ACC112 (cell line): ENCODE data around the gene RABL3.

Experiments used
- H2AFZ ChIP-seq: fragments of 200-600 bp; sonication (generic); one replicate; pipeline ENCODE4 v1.6.0; 2017; ENCODE audit warnings: antibody characterized with exemption, low read length; ENCODE audit not compliant: unreplicated experiment
- H3K27ac ChIP-seq: fragments of 200-600 bp; sonication (generic); 2 replicates; pipeline ENCODE4 v1.5.1; 2014; ENCODE audit warnings: low read depth, mild to moderate bottlenecking, antibody characterized with exemption, low read length, moderate library complexity
- H3K27me3 ChIP-seq: fragments of 200-600 bp; sonication (generic); 2 replicates; pipeline ENCODE4 v1.6.1; 2014; ENCODE audit warnings: mild to moderate bottlenecking, antibody characterized with exemption, low read length, moderate library complexity, mixed read lengths; ENCODE audit not compliant: insufficient read depth
- H3K36me3 ChIP-seq: fragments of 200-600 bp; sonication (generic); 2 replicates; pipeline ENCODE4 v1.6.1; 2016; ENCODE audit warnings: mild to moderate bottlenecking, antibody characterized with exemption, low read length, moderate library complexity, mixed read lengths; ENCODE audit not compliant: insufficient read depth
- H3K4me1 ChIP-seq: fragments of 200-600 bp; sonication (generic); one replicate; pipeline ENCODE4 v1.6.1; 2016; ENCODE audit warnings: low read length, mixed read lengths; ENCODE audit not compliant: insufficient read depth, unreplicated experiment, control insufficient read depth
- H3K4me3 ChIP-seq: fragments of 200-600 bp; sonication (generic); 2 replicates; pipeline ENCODE4 v1.5.1; 2014; ENCODE audit warnings: mild to moderate bottlenecking, low read depth, low read length
- H3K79me2 ChIP-seq: fragments of 200-600 bp; sonication (generic); one replicate; pipeline ENCODE4 v1.6.0; 2016; ENCODE audit warnings: low read length; ENCODE audit not compliant: control insufficient read depth, unreplicated experiment, insufficient read depth

RABL3 gene

GRCh38 chr3:120713262-120713661 lies 29.1 kb downstream of the RABL3 start:
- H3K4me1 ChIP-seq = no peaks in the 10 kb centered on the region
- no peak overlapping the region for H2AFZ ChIP-seq
- H3K4me3 ChIP-seq = no peak overlapping the region
- H3K36me3 ChIP-seq = peaks cover 5% of the 10 kb centered on the region
- H3K27me3 ChIP-seq = no peaks in the 10 kb centered on the region
- H3K27ac ChIP-seq = no peak overlapping the region
- H3K79me2 ChIP-seq = no peaks in the 10 kb centered on the region

- Histone ChIP-seq H3K79me2 (no peaks in the 10 kb centered on the region), H3K27ac (no peak overlapping the region), H3K36me3 (peaks cover 5% of the 10 kb centered on the region), H3K4me1 (no peaks in the 10 kb centered on the region), H3K27me3 (no peaks in the 10 kb centered on the region), H2AFZ (no peak overlapping the region), H3K4me3 (no peak overlapping the region)
These were observed 31.9 kb downstream of the RABL3 start for GRCh38 chr3:120710369-120710768.

- no peaks in the 10 kb centered on the region for H3K27me3 ChIP-seq
- H3K27ac ChIP-seq = no peak overlapping the region
These were observed 33.9 kb downstream of the RABL3 start for GRCh38 chr3:120708408-120708807.

GRCh38 chr3:120706950-120707349 lies 35.4 kb downstream of the RABL3 start:
- Histone ChIP-seq H3K27ac (no peak overlapping the region), H3K27me3 (no peaks in the 10 kb centered on the region), H2AFZ (no peak overlapping the region), H3K4me3 (no peak overlapping the region), H3K79me2 (no peaks in the 10 kb centered on the region), H3K36me3 (peaks cover 22% of the 10 kb centered on the region), H3K4me1 (no peaks in the 10 kb centered on the region)

More at GRCh38 chr3:120708408-120708807, 33.9 kb downstream of the RABL3 start:
- Histone ChIP-seq H3K79me2 (no peaks in the 10 kb centered on the region), H2AFZ (no peak overlapping the region), H3K4me3 (no peak overlapping the region), H3K36me3 (peaks cover 15% of the 10 kb centered on the region), H3K4me1 (no peaks in the 10 kb centered on the region)

GRCh38 chr3:120705884-120706582 lies 36.3 kb downstream of the RABL3 start:
- Histone ChIP-seq H3K27me3 (no peaks in the 10 kb centered on the region), H2AFZ (no peak overlapping the region), H3K79me2 (no peaks in the 10 kb centered on the region), H3K4me3 (no peak overlapping the region), H3K4me1 (no peaks in the 10 kb centered on the region), H3K27ac (no peak overlapping the region), H3K36me3 (peaks cover 25% of the 10 kb centered on the region)

GRCh38 chr3:120699333-120699732 lies 43.0 kb downstream of the RABL3 start:
- Histone ChIP-seq H3K27me3 (no peaks in the 10 kb centered on the region), H3K36me3 (peaks cover 19% of the 10 kb centered on the region), H3K79me2 (no peaks in the 10 kb centered on the region), H3K4me3 (no peak overlapping the region), H2AFZ (no peak overlapping the region), H3K4me1 (no peaks in the 10 kb centered on the region), H3K27ac (no peak overlapping the region)

- Histone ChIP-seq H3K36me3 (0 out of 2 replicates have a peak, but pooled peaks cover 2% of the 10 kb centered on the region), H3K4me3 (no peak overlapping the region), H3K79me2 (no peaks in the 10 kb centered on the region), H3K27ac (peak overlapping the region; percentile 23; the same call in 1 of the 2 replicates), H3K4me1 (peaks cover 8% of the 10 kb centered on the region), H2AFZ (peak overlapping the region; percentile 3), H3K27me3 (no peaks in the 10 kb centered on the region)
These were observed 48.7 kb downstream of the RABL3 start for GRCh38 chr3:120693439-120694171.

- no peaks in the 10 kb centered on the region for H3K79me2 ChIP-seq
- H2AFZ ChIP-seq = no peak overlapping the region
- H3K27ac ChIP-seq = no peak overlapping the region
- 0 out of 2 replicates have a peak, but pooled peaks cover 2% of the 10 kb centered on the region for H3K36me3 ChIP-seq
- H3K4me1 ChIP-seq = peaks cover 8% of the 10 kb centered on the region
- no peak overlapping the region for H3K4me3 ChIP-seq
- no peaks in the 10 kb centered on the region for H3K27me3 ChIP-seq
These were observed 52.9 kb downstream of the RABL3 start for GRCh38 chr3:120689395-120689794.

GRCh38 chr3:120688121-120688520 lies 54.2 kb downstream of the RABL3 start:
- H3K36me3 ChIP-seq = 0 out of 2 replicates have a peak, but pooled peaks cover 2% of the 10 kb centered on the region
- H3K27ac ChIP-seq = no peak overlapping the region
- no peak overlapping the region for H2AFZ ChIP-seq

GRCh38 chr3:120685411-120685810 lies 56.9 kb downstream of the RABL3 start:
- Histone ChIP-seq H3K36me3 (no peaks in the 10 kb centered on the region), H3K79me2 (no peaks in the 10 kb centered on the region), H2AFZ (no peak overlapping the region), H3K4me3 (no peak overlapping the region), H3K4me1 (no peaks in the 10 kb centered on the region), H3K27ac (no peak overlapping the region), H3K27me3 (no peaks in the 10 kb centered on the region)

More at GRCh38 chr3:120688121-120688520, 54.2 kb downstream of the RABL3 start:
- H3K79me2 ChIP-seq = no peaks in the 10 kb centered on the region
- H3K4me1 ChIP-seq = peaks cover 1% of the 10 kb centered on the region
- H3K4me3 ChIP-seq = no peak overlapping the region
- H3K27me3 ChIP-seq = no peaks in the 10 kb centered on the region

- Histone ChIP-seq H3K79me2 (no peaks in the 10 kb centered on the region), H3K4me1 (no peaks in the 10 kb centered on the region), H3K27me3 (no peaks in the 10 kb centered on the region), H2AFZ (no peak overlapping the region), H3K27ac (no peak overlapping the region), H3K36me3 (no peaks in the 10 kb centered on the region), H3K4me3 (no peak overlapping the region)
These were observed 57.4 kb downstream of the RABL3 start for GRCh38 chr3:120684896-120685295.
